Smooth muscle cell (in vitro differentiated cells): Measurements from ENCODE around the gene CFAP99. TPM values are rescaled to one million over a fixed set of nuclear protein-coding genes. Genes with fewer than 3 reads are reported as not detected.

Experiments
- DNase-seq: peaks from one replicate; lab custom pipeline; 2025; ENCODE audit not compliant: unreplicated experiment; lab: John Stamatoyannopoulos, UW
- H2AFZ ChIP-seq: fragments of 200-600 bp; sonication (generic); 2 replicates; pipeline ENCODE4 v1.6.0; 2016; ENCODE audit warnings: antibody characterized with exemption, low read depth, mild to moderate bottlenecking
- H3F3A ChIP-seq: fragments of 200-600 bp; sonication (generic); 2 replicates; pipeline ENCODE4 v1.6.0; 2017; ENCODE audit warnings: antibody characterized with exemption, low read depth
- H3K27ac ChIP-seq: fragments of 200-600 bp; sonication (generic); 2 replicates; pipeline ENCODE4 v1.5.1; 2016; ENCODE audit warnings: low read depth, mild to moderate bottlenecking
- H3K27me3 ChIP-seq: fragments of 200-600 bp; sonication (generic); 2 replicates; pipeline ENCODE4 v1.6.1; 2016; ENCODE audit warnings: low read depth, mild to moderate bottlenecking
- H3K36me3 ChIP-seq: fragments of 200-600 bp; sonication (generic); 2 replicates; pipeline ENCODE4 v1.5.1; 2016; ENCODE audit warnings: low read depth
- H3K4me1 ChIP-seq: fragments of 200-600 bp; sonication (generic); 2 replicates; pipeline ENCODE4 v1.5.1; 2016; ENCODE audit warnings: low read depth
- H3K4me2 ChIP-seq: fragments of 200-600 bp; sonication (generic); 2 replicates; pipeline ENCODE4 v1.6.0; 2016; ENCODE audit warnings: mild to moderate bottlenecking
- H3K4me3 ChIP-seq: fragments of 200-600 bp; sonication (generic); 2 replicates; pipeline ENCODE4 v1.5.1; 2016; ENCODE audit warnings: mild to moderate bottlenecking
- H3K79me2 ChIP-seq: fragments of 200-600 bp; sonication (generic); 2 replicates; pipeline ENCODE4 v1.6.0; 2016; ENCODE audit warnings: low read depth, mild to moderate bottlenecking
- H3K9ac ChIP-seq: fragments of 200-600 bp; sonication (generic); 2 replicates; pipeline ENCODE4 v1.6.0; 2016; ENCODE audit warnings: low read depth
- H3K9me3 ChIP-seq: fragments of 200-600 bp; sonication (generic); replicated peaks from 2 replicates; pipeline ENCODE4 v1.5.1; 2016; ENCODE audit warnings: low read depth
- H4K20me1 ChIP-seq: fragments of 200-600 bp; sonication (generic); 2 replicates; pipeline ENCODE4 v1.6.0; 2016; ENCODE audit warnings: low read depth
- CTCF ChIP-seq: fragments of 200-600 bp; sonication (generic); IDR thresholded peaks from 2 replicates; pipeline ENCODE4 v1.5.1; 2017; ENCODE audit warnings: borderline replicate concordance, mild to moderate bottlenecking, antibody characterized with exemption; ENCODE audit not compliant: insufficient read depth, poor library complexity, severe bottlenecking
- WGBS: methylation state at CpG from one replicate; pipeline ENCODE4 v1.1.7; 2016; ENCODE audit warnings: low lambda C conversion rate; 5-methylcytosine and 5-hydroxymethylcytosine counted together
- polyA plus RNA-seq: library from polyadenylated mRNA; unstranded; fragments of >200 nt; fragmentation: Nextera tagmentation; extraction: Ambion mirVana; gene quantifications from 2 replicates; pipeline ENCODE4 v1.2.1, GENCODE V29; 2016
- total RNA-seq: library from RNA; depleted of rRNA; stranded (reverse); fragments of >200 nt; gene quantifications from 2 replicates; pipeline ENCODE4 v1.2.3, GENCODE V29; 2014

CFAP99 gene
- total and polyA plus RNA-seq, 2 experiments from 2014 or later: not detected

GRCh38 chr4:2459589-2460349, 41.0 kb downstream of the CFAP99 start:
- no peak overlapping the region for H3K4me2 ChIP-seq
- H3K27ac ChIP-seq: no peak overlapping the region
- no peaks in the 10 kb centered on the region for H3K27me3 ChIP-seq
- no peaks in the 10 kb centered on the region for H4K20me1 ChIP-seq
- no peaks in the 10 kb centered on the region for H3K36me3 ChIP-seq
- no peak overlapping the region for H3K4me3 ChIP-seq
- H3K9me3 ChIP-seq: no peaks in the 10 kb centered on the region
- H2AFZ ChIP-seq: no peak overlapping the region
- no peak overlapping the region for H3K9ac ChIP-seq
- no peaks in the 10 kb centered on the region for H3F3A ChIP-seq
- DNase-seq: no peak
- WGBS: 93% methylated on average over 19 of the region's 19 CpGs
- H3K4me1 ChIP-seq: peaks cover 5% of the 10 kb centered on the region
- no peak for TF ChIP-seq CTCF
- no peaks in the 10 kb centered on the region for H3K79me2 ChIP-seq

- Histone ChIP-seq H3F3A (no peaks in the 10 kb centered on the region), H2AFZ (no peak overlapping the region), H3K4me2 (peak overlapping the region; percentile 93), H3K4me1 (peaks cover 5% of the 10 kb centered on the region), H4K20me1 (no peaks in the 10 kb centered on the region), H3K9ac (no peak overlapping the region), H3K27ac (no peak overlapping the region), H3K36me3 (no peaks in the 10 kb centered on the region), H3K9me3 (no peaks in the 10 kb centered on the region), H3K27me3 (no peaks in the 10 kb centered on the region), H3K4me3 (no peak overlapping the region), H3K79me2 (no peaks in the 10 kb centered on the region)
- no peak for TF ChIP-seq CTCF
- DNase-seq: no peak
- 87% methylated on average over 15 of the region's 15 CpGs for WGBS
These were observed 42.6 kb downstream of the CFAP99 start for GRCh38 chr4:2461246-2461960.

GRCh38 chr4:2462218-2462991, 43.6 kb downstream of the CFAP99 start:
- H3K4me1 ChIP-seq: peaks cover 5% of the 10 kb centered on the region
- peak overlapping the region; percentile 66 for H3K4me3 ChIP-seq
- peak overlapping the region; percentile 75 for H2AFZ ChIP-seq
- no peaks in the 10 kb centered on the region for H3K27me3 ChIP-seq
- no peak overlapping the region for H3K9ac ChIP-seq
- H3K79me2 ChIP-seq: no peaks in the 10 kb centered on the region
- no peaks in the 10 kb centered on the region for H3K9me3 ChIP-seq
- H4K20me1 ChIP-seq: no peaks in the 10 kb centered on the region
- no peak overlapping the region for H3K27ac ChIP-seq
- WGBS: 7% methylated on average over 45 of the region's 99 CpGs
- peak; percentile 66 for DNase-seq
- H3F3A ChIP-seq: no peaks in the 10 kb centered on the region
- peak overlapping the region; percentile 93 for H3K4me2 ChIP-seq
- H3K36me3 ChIP-seq: no peaks in the 10 kb centered on the region
- peak; percentile 49 for TF ChIP-seq CTCF
